Panc1 (cell line): Measurements from ENCODE around the gene ZYG11B. TPM values are rescaled to one million over a fixed set of nuclear protein-coding genes. Genes with fewer than 3 reads are reported as not detected.
"Not testable (repeated sequence)": the region's sequence is repeated elsewhere in the genome, so short reads cannot be mapped to it uniquely, and the experiment has no call there.

ENCODE experiments used
- ATAC-seq: fragments of 200-7000 bp; cut with Tn5 transposase; 2 replicates; pipeline ENCODE4 v1.9.1; 2020; ENCODE audit warnings: mild to moderate bottlenecking, moderate library complexity
- BruUV-seq: library from RNA; stranded (reverse); fragments of 400-500 nt; replicated peaks from 2 replicates; lab custom pipeline; 2021; lab: Mats Ljungman, UMichigan
- CTCF ChIA-PET: fragments of 300-600 bp; sonication (Branson Sonifier 250); formaldehyde crosslinking; loops from one replicate; lab custom pipeline; 2022; ENCODE audit warnings: antibody characterized with exemption; lab: Charles Lee
- POLR2A ChIA-PET: fragments of 300-600 bp; sonication (Branson Sonifier 250); formaldehyde crosslinking; loops from one replicate; lab custom pipeline; 2022; ENCODE audit warnings: antibody characterized with exemption; lab: Charles Lee
- DNase-seq: peaks from one replicate; pipeline ENCODE4 v3.0.0-alpha.2; 2010; ENCODE audit warnings: low read depth, low spot score
- H3K27ac ChIP-seq: 2 replicates; pipeline ENCODE4 v1.5.1; 2011; ENCODE audit warnings: mild to moderate bottlenecking, low read length, inconsistent platforms
- H3K27me3 ChIP-seq: fragments of 200-500 bp; sonication (Bioruptor generic); 2 replicates; pipeline ENCODE4 v1.6.0; 2014; ENCODE audit warnings: low read length, inconsistent platforms; ENCODE audit not compliant: control insufficient read depth, insufficient read depth
- H3K36me3 ChIP-seq: fragments of 200-500 bp; sonication (Bioruptor generic); 2 replicates; pipeline ENCODE4 v1.5.1; 2014; ENCODE audit warnings: inconsistent platforms, mild to moderate bottlenecking, low read length, moderate library complexity; ENCODE audit not compliant: control insufficient read depth, insufficient read depth
- H3K4me1 ChIP-seq: 2 replicates; pipeline ENCODE4 v1.5.1; 2011; ENCODE audit warnings: inconsistent platforms, mild to moderate bottlenecking, low read length, moderate library complexity; ENCODE audit not compliant: control insufficient read depth, insufficient read depth
- H3K4me3 ChIP-seq, 2 experiments: 2 replicates each; pipeline ENCODE4 v1.5.1; 2011 to 2012; ENCODE audit warnings: low read depth in 2 of 2, low read length in 2 of 2, mild to moderate bottlenecking in 2 of 2, inconsistent platforms in 1 of 2, moderate library complexity in 1 of 2
- H3K9me3 ChIP-seq: fragments of 200-500 bp; sonication (Bioruptor generic); 2 replicates; pipeline ENCODE4 v1.5.1; 2014; ENCODE audit warnings: low read depth, mild to moderate bottlenecking, inconsistent platforms, low read length, moderate library complexity; ENCODE audit not compliant: control insufficient read depth, insufficient read depth
- POLR2AphosphoS5 ChIP-seq: IDR thresholded peaks from 2 replicates; pipeline ENCODE4 v1.6.1; 2012; ENCODE audit warnings: mild to moderate bottlenecking, low read depth, low read length, moderate library complexity
- SIN3A ChIP-seq: IDR thresholded peaks from 2 replicates; pipeline ENCODE4 v1.6.1; 2012; ENCODE audit warnings: low read depth, mild to moderate bottlenecking, low read length, moderate library complexity, borderline replicate concordance; ENCODE audit not compliant: insufficient read depth
- TCF7L2 ChIP-seq: IDR thresholded peaks from 2 replicates; pipeline ENCODE4 v1.6.1; 2011; ENCODE audit warnings: mild to moderate bottlenecking, low read depth, low read length, inconsistent platforms
- in situ Hi-C: cut with HindIII; loops from 2 replicates; pipeline ENCODE4 v1.10.0; 2016; ENCODE audit warnings: low sequenced_read_pairs, low pct_unique_long_range_greater_than_20kb
- intact Hi-C: fragments of 100-400 bp; cut with micrococcal nuclease; formaldehyde crosslinking; loops from one replicate; pipeline ENCODE4 v1.10.0; 2022; ENCODE audit not compliant: unreplicated experiment
- total RNA-seq: library from RNA; stranded (reverse); gene quantifications from one replicate; pipeline ENCODE4 v1.2.1, GENCODE V29; 2021; ENCODE audit not compliant: unreplicated experiment
- TF ChIP-seq, protein P1 (sequence below), 2 experiments: IDR thresholded peaks; 2 replicates each; pipeline ENCODE4 v1.6.1; 2011 to 2012; ENCODE audit warnings: low read depth in 2 of 2, control low read depth in 1 of 2, low read length in 1 of 2, mild to moderate bottlenecking in 1 of 2, moderate library complexity in 1 of 2; ENCODE audit not compliant: insufficient read depth in 1 of 2
- TF ChIP-seq, protein P2 (sequence below): fragments of 450-650 bp; IDR thresholded peaks from 2 replicates; pipeline ENCODE4 v1.5.1; 2017; ENCODE audit warnings: mild to moderate bottlenecking

ZYG11B gene
- total RNA-seq, 1 experiment from 2014 or later, result 30.7 TPM

DNA sequence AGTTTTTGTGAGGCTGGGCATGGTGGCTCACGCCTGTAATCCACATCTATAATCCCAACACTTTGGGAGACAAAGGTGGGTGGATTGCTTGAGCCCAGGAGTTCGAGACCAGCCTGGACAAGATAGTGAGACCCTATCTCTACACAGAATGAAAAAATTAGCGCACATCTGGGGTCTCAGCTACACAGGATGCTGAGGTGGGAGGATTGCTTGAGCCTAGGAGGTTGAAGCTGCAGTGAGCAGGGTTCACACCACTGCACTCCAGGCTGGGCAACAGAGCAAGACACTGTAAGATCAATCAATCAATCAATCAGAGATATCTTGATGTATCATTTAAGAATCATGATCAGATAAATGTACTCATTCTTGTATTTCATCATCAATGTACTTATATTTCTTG lies 7.1 kb downstream of the ZYG11B start:
- intact Hi-C loops (no loop called here), in situ Hi-C loops (no loop called here)
- H3K9me3 ChIP-seq, result no peaks in the 10 kb centered on the region
- no TSS peak for BruUV-seq
- TF ChIP-seq SIN3A (no peak), TCF7L2 (no peak), POLR2AphosphoS5 (no peak)
- TF ChIP-seq, protein P1, sequence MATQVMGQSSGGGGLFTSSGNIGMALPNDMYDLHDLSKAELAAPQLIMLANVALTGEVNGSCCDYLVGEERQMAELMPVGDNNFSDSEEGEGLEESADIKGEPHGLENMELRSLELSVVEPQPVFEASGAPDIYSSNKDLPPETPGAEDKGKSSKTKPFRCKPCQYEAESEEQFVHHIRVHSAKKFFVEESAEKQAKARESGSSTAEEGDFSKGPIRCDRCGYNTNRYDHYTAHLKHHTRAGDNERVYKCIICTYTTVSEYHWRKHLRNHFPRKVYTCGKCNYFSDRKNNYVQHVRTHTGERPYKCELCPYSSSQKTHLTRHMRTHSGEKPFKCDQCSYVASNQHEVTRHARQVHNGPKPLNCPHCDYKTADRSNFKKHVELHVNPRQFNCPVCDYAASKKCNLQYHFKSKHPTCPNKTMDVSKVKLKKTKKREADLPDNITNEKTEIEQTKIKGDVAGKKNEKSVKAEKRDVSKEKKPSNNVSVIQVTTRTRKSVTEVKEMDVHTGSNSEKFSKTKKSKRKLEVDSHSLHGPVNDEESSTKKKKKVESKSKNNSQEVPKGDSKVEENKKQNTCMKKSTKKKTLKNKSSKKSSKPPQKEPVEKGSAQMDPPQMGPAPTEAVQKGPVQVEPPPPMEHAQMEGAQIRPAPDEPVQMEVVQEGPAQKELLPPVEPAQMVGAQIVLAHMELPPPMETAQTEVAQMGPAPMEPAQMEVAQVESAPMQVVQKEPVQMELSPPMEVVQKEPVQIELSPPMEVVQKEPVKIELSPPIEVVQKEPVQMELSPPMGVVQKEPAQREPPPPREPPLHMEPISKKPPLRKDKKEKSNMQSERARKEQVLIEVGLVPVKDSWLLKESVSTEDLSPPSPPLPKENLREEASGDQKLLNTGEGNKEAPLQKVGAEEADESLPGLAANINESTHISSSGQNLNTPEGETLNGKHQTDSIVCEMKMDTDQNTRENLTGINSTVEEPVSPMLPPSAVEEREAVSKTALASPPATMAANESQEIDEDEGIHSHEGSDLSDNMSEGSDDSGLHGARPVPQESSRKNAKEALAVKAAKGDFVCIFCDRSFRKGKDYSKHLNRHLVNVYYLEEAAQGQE (IDR thresholded peaks at IDR 0.05; ENCODE audit: insufficient read depth in 1 of 2, low read depth in 2 of 2, low read length in 1 of 2), result no peak
- TF ChIP-seq, protein P2, sequence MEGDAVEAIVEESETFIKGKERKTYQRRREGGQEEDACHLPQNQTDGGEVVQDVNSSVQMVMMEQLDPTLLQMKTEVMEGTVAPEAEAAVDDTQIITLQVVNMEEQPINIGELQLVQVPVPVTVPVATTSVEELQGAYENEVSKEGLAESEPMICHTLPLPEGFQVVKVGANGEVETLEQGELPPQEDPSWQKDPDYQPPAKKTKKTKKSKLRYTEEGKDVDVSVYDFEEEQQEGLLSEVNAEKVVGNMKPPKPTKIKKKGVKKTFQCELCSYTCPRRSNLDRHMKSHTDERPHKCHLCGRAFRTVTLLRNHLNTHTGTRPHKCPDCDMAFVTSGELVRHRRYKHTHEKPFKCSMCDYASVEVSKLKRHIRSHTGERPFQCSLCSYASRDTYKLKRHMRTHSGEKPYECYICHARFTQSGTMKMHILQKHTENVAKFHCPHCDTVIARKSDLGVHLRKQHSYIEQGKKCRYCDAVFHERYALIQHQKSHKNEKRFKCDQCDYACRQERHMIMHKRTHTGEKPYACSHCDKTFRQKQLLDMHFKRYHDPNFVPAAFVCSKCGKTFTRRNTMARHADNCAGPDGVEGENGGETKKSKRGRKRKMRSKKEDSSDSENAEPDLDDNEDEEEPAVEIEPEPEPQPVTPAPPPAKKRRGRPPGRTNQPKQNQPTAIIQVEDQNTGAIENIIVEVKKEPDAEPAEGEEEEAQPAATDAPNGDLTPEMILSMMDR, result no peak
- no peaks in the 10 kb centered on the region; the same call in 1 of the 2 replicates for H3K4me1 ChIP-seq
- no peak overlapping the region for H3K27ac ChIP-seq
- no peak overlapping the region for H3K4me3 ChIP-seq
- CTCF ChIA-PET, result no interaction called here
- no peaks in the 10 kb centered on the region for H3K27me3 ChIP-seq
- ATAC-seq, result no peak
- H3K36me3 ChIP-seq, result no peaks in the 10 kb centered on the region
- POLR2A ChIA-PET, result no interaction called here
- DNase-seq, result no peak

DNA sequence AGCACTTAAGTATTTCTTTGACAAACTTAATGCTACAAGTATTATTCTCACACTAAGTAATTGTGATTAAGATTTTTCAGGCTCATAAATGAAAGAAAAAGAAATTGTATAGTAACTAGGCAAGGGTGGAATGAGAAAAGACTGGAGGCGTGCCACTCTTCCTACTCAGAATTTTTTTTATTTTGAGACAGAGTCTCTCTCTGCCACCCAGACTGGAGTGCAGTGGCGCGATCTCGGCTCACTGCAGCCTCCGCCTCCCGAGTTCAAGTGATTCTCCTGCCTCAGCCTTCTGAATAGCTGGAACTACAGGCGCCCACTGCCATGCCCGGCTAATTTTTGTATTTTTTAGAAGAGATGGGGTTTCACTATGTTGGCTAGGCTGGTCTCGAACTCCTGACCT lies 9.1 kb downstream of the ZYG11B start:
- ATAC-seq, DNase-seq, H3K9me3 ChIP-seq, H3K27ac ChIP-seq, POLR2A ChIA-PET, H3K4me3 ChIP-seq, intact Hi-C loops, H3K36me3 ChIP-seq, CTCF ChIA-PET, BruUV-seq, in situ Hi-C loops, H3K27me3 ChIP-seq, H3K4me1 ChIP-seq: not testable (repeated sequence)

DNA sequence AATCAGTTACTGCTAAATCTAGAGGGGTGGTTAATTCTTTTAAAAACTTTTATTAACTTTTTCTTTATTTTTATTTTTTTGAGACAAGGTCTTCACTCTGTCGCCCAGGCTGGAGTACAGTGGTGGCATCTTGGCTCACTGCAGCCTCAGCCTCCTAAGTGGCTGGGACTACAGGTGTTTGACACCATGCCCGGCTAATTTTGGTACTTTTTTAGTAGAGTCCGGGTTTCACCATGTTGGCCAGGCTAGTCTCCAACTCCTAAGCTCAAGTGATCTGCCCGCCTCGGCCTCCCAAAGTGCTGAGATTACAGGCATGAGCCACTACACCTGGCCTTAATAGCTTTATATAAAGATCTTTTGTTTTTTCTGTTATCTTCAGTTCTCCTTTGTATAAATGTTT lies 11.9 kb downstream of the ZYG11B start:
- BruUV-seq, result no TSS peak

More for the DNA sequence above, 11.9 kb downstream of the ZYG11B start:
- peaks cover 3% of the 10 kb centered on the region; the same call in 1 of the 2 replicates for H3K4me1 ChIP-seq
- no peaks in the 10 kb centered on the region for H3K36me3 ChIP-seq
- H3K4me3 ChIP-seq, result no peak overlapping the region
- DNase-seq (no peak), ATAC-seq (no peak)
- no peaks in the 10 kb centered on the region for H3K27me3 ChIP-seq
- TF ChIP-seq SIN3A, result no peak
- TF ChIP-seq, protein P2, result no peak
- TF ChIP-seq POLR2AphosphoS5, result no peak
- TF ChIP-seq TCF7L2, result no peak
- TF ChIP-seq, protein P1 (IDR thresholded peaks at IDR 0.05; ENCODE audit: insufficient read depth in 1 of 2, low read depth in 2 of 2, low read length in 1 of 2), result no peak
- no peaks in the 10 kb centered on the region for H3K9me3 ChIP-seq
- H3K27ac ChIP-seq, result no peak overlapping the region
- POLR2A ChIA-PET, result interaction anchor here (0.6 kb wide), 1 partner anchor 35 kb away, joined by 3 read pairs; no protein-coding TSS in a partner anchor
- in situ Hi-C loops, result no loop called here
- intact Hi-C loops, result no loop called here
- CTCF ChIA-PET, result interaction anchor here (0.6 kb wide), 1 partner anchor 147 kb away, joined by 4 read pairs; no protein-coding TSS in a partner anchor
